Stimulated activated CD4-positive, alpha-beta T cell treated with anti-CD3 and anti-CD28 coated beads, TNF-alpha, amount 100 ng/mL, for 1 hour (primary cell): ENCODE data around the gene SPECC1L.

Source experiments
- DNase-seq, 3 donors: peaks; one replicate each; pipeline ENCODE4 v3.0.0-alpha.2; 2020; ENCODE audit warnings: low read depth in 3 of 3, low spot score in 1 of 3

The SPECC1L gene

DNA sequence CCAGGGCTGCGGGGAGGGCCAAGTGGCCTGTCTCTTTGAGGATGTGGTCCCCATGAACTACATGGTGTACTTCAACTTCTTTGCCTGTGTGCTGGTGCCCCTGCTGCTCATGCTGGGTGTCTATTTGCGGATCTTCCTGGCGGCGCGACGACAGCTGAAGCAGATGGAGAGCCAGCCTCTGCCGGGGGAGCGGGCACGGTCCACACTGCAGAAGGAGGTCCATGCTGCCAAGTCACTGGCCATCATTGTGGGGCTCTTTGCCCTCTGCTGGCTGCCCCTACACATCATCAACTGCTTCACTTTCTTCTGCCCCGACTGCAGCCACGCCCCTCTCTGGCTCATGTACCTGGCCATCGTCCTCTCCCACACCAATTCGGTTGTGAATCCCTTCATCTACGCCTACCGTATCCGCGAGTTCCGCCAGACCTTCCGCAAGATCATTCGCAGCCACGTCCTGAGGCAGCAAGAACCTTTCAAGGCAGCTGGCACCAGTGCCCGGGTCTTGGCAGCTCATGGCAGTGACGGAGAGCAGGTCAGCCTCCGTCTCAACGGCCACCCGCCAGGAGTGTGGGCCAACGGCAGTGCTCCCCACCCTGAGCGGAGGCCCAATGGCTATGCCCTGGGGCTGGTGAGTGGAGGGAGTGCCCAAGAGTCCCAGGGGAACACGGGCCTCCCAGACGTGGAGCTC is 170.2 kb downstream of the SPECC1L start:
- DNase-seq: no peak

- no peak for DNase-seq
These were observed 171.0 kb downstream of the SPECC1L start for GRCh38 chr22:24441406-24442351.

- no peak for DNase-seq
These were observed 171.7 kb downstream of the SPECC1L start for GRCh38 chr22:24442352-24442744.

DNA sequence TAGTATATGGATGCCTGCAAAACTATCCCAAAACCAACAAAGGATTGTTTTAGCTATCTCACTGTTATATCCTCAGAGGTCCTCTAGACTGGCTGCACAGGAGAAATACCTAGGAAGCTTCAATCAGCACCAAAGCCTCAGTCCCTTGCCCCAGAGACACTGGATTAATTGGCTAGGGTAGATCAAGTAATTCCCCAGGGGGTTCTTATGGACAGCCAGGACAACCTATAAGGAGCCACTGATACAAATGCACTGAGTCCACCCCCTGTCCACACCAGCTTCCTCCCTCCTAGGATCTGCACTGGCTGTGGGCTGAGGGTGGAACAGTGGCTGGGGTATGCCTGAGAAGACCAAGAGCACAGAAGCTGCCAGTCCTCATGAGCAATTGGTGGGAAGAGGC is 173.0 kb downstream of the SPECC1L start:
- DNase-seq: no peak

DNA sequence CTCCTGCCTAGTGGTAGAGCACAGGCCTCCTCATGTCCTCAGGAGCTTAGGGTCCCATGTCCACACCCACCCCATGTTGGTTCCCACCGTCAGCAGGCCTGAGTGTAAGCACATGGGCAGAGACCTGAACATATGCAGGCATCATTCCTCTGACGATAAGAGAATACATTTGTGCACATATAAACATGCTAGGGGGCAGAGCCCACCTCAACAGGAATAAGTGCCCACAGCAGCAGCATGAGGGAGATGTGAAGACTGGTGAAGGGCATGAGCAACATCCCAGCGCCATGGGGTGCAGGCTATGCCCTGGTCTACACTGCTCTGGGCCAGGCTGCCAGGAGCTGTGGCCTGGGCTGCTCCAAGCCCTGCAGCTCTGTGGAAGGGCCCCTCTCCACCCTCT is 173.6 kb downstream of the SPECC1L start:
- DNase-seq: no peak

GRCh38 chr22:24444729-24445466 is 174.3 kb downstream of the SPECC1L start:
- DNase-seq: no peak

- no peak for DNase-seq
These were observed 175.0 kb downstream of the SPECC1L start for GRCh38 chr22:24445481-24446259.

GRCh38 chr22:24446260-24446611 is 175.6 kb downstream of the SPECC1L start:
- no peak for DNase-seq

DNA sequence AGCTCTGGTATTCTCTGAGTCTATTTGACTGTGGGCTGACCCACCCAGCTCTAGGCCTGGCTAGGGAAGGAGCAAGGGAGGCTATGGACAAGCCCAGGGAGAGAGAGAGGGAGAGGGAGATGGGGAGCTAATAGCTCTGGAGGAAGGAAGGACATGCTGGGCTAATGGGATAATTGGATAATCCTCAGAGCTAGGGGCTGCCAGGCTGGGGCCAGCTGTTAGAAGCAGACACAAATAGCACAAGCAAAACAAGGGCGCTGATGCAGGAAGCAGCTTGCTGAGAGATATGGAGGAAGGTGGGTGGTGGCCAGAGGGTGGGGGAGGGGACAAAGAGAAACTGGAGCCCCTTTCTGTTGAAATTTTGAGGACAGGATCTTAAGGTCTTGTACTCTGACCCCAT is 180.0 kb downstream of the SPECC1L start:
- DNase-seq: no peak

DNA sequence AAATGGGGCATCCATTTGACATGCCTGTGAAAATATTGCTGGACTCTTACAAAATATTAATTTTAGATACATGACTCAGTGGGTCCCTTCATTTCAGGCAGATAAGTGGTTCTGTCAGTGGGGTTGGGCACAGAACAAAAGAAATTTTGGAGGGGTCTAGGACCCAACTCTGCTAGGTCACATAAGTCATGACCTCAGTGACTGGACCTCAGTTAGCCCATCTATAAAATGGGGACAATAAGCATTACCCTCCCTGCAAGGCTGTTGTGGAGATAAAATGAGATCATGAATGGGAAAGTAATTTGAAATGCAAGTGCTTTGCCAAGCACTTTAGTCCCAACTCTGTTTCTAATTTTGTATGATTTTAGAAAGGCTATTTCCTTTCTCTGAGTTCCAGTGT is 180.5 kb downstream of the SPECC1L start:
- DNase-seq: no peak

GRCh38 chr22:24453853-24454252 is 183.2 kb downstream of the SPECC1L start:
- no peak for DNase-seq

DNA sequence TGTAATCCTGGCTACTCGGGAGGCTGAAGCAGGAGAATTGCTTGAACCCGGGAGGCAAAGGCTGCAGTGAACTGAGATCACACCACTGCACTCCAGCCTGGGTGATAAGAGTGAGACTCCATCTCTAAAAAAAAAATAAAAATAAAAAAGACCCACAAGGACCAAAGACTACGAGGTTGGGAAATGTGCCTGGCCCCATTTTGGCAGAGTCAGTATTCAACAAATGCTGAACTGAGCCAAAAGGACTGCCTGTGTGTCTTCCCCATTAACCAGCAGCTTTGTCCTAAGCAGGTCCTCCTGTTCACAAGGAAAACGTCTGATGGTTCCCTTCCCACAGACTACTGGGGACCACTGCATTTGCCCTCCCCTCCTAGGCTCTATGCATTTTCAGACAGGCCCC is 184.4 kb downstream of the SPECC1L start:
- no peak for DNase-seq

DNA sequence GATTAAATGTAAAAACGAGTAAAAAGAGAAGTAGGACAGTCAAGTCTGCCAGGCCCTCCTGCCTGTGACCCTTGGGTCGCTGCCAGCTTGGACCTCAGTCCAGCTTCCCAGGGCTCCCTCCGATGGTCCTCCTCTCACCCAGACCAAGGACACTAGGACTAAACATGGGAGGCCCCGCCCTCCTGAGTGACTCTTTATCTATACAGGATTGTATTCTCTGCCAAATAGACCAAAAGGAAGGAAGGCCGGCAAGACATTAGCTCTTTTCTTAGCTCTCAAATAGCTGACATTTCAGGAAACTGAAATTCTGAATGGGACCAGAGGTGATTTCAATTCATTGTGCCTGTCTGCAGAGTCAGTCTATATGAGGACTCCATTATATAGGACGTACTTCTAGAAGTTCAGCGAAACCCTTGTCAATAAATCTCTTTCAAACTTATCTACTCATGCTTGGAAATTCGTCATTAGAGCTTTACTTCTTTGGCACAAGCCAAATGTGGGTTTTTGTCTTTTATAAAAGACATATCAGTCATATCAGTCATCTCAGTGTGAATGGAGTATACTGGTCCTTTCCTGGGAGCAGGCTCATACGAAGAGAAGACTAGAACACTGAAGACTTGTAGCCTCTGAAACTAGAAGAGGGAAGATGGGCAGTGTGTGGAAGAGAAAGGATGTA is 185.3 kb downstream of the SPECC1L start:
- DNase-seq: no peak

- DNase-seq: no peak
These were observed 187.3 kb downstream of the SPECC1L start for GRCh38 chr22:24457894-24458420.

GRCh38 chr22:24459911-24460310 is 189.3 kb downstream of the SPECC1L start:
- no peak for DNase-seq

- no peak for DNase-seq
These were observed 189.9 kb downstream of the SPECC1L start for GRCh38 chr22:24460418-24461089.

DNA sequence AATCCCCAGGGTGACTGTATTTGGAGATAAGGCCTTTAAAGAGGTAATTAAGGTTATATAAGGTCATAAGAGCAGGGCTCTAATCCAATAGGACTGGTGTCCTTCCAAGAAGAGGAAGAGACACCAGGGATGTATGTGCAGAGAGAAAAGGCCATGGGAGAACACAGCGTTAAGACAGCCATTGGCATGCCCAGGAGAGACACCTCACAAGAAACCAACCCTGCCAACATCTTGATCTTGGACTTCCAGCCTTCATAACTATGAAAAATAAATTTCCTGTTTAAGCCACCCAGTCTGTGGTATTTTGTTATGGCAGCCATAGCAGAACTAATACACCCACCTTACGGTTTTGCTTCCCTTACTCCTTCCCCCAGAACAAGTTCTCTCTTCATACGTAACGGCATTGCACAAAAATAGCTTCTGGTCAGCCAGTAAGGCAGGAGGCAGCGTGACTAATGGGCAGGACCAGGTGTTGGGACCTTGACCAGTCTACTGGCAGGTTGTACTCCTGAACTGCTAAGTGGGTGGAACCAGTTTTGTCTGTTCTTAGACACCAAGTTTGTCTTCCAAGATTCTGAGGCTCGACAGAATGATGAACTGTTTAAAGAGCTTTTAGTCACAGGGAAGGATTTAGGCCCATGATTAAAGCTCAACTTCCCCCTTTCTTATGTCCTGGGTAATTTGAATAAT is 192.6 kb downstream of the SPECC1L start:
- DNase-seq: no peak

GRCh38 chr22:24465566-24465965 is 194.9 kb downstream of the SPECC1L start:
- DNase-seq: no peak

DNA sequence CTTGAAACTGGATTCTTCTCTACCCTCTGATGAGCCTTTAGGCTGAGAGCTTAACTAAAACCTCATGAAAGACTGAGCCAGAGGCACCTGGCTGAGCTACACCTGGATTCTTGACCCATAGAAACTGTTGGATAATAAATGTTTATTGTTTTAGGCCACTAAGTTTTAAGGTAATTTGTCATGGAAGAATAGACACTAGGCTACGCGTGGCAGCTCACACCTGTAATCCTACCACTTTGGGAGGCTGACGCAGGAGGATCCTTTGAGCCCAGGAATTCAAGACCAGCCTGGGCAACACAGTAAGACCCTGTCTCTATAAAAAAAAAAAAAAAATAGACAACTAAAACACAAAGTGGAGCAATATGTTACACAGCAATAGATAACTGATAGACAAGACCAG is 195.3 kb downstream of the SPECC1L start:
- no peak for DNase-seq
